H1 (cell line): Measurements from ENCODE around the gene PPIA. TPM values are rescaled to one million over a fixed set of nuclear protein-coding genes. Genes with fewer than 3 reads are reported as not detected.

Experiments used
- ASH2L ChIP-seq: fragments of 200-600, 300-600 bp; sonication (generic); IDR thresholded peaks from one replicate; pipeline ENCODE4 v1.7.1; 2017; ENCODE audit warnings: low read length
- BCL11A ChIP-seq, 2 experiments: IDR thresholded peaks; one replicate each; pipeline ENCODE4 v1.6.1; 2011; ENCODE audit warnings: low read depth in 2 of 2, low read length in 2 of 2, mild to moderate bottlenecking in 2 of 2
- CBX8 ChIP-seq: fragments of 300-800, 300-1000 bp; sonication (generic); IDR thresholded peaks from 2 replicates; pipeline ENCODE4 v1.7.1; 2016; ENCODE audit warnings: low read depth, low read length, borderline replicate concordance
- CTBP2 ChIP-seq: IDR thresholded peaks from 2 replicates; pipeline ENCODE4 v1.7.0; 2011; ENCODE audit warnings: borderline replicate concordance, mild to moderate bottlenecking, moderate library complexity, mixed read lengths, low read length; ENCODE audit not compliant: insufficient read depth, insufficient read length
- EGR1 ChIP-seq: IDR thresholded peaks from 2 replicates; pipeline ENCODE4 v1.6.1; 2011; ENCODE audit warnings: low read depth, low read length, borderline replicate concordance
- EP300 ChIP-seq, 2 experiments: IDR thresholded peaks; 1 replicate in 1 of 2; 2 replicates in 1 of 2; pipeline ENCODE4 v1.6.1; 2011 to 2012; ENCODE audit warnings: low read depth in 2 of 2, low read length in 2 of 2, mild to moderate bottlenecking in 2 of 2, borderline replicate concordance in 1 of 2, inconsistent platforms in 1 of 2, moderate library complexity in 1 of 2
- GABPA ChIP-seq: IDR thresholded peaks from 2 replicates; pipeline ENCODE4 v1.6.1; 2011; ENCODE audit warnings: mild to moderate bottlenecking, low read length, moderate library complexity, borderline replicate concordance; ENCODE audit not compliant: insufficient read depth
- GTF2F1 ChIP-seq: IDR thresholded peaks from 2 replicates; pipeline ENCODE4 v1.6.1; 2012; ENCODE audit warnings: low read depth, low read length, improper control_type of control experiment, borderline replicate concordance
- HDAC2 ChIP-seq, 2 experiments: fragments of 300-600 bp in 1 of 2; sonication (generic) in 1 of 2; IDR thresholded peaks; 2 replicates each; pipeline ENCODE4 v1.6.1; 2011 to 2012; ENCODE audit warnings: low read depth in 2 of 2, low read length in 2 of 2, mild to moderate bottlenecking in 2 of 2, moderate library complexity in 2 of 2, borderline replicate concordance in 1 of 2, inconsistent platforms in 1 of 2
- NRF1 ChIP-seq: IDR thresholded peaks from 2 replicates; pipeline ENCODE4 v1.6.1; 2011; ENCODE audit warnings: mild to moderate bottlenecking, low read depth, low read length, improper control_type of control experiment
- RAD21 ChIP-seq, 2 experiments: IDR thresholded peaks in 1 of 2; conservative IDR thresholded peaks in 1 of 2; 2 replicates each; pipeline ENCODE4 v1.6.1; 2011; ENCODE audit warnings: low read depth in 2 of 2, low read length in 2 of 2, improper control_type of control experiment in 1 of 2, inconsistent platforms in 1 of 2, mild to moderate bottlenecking in 1 of 2, moderate library complexity in 1 of 2
- RNF2 ChIP-seq: fragments of 200-900, 300-1000 bp; sonication (generic); IDR thresholded peaks from 2 replicates; pipeline ENCODE4 v1.7.1; 2016; ENCODE audit warnings: borderline replicate concordance, low read depth, mild to moderate bottlenecking, antibody characterized with exemption, low read length; ENCODE audit not compliant: poor library complexity, severe bottlenecking; ENCODE audit errors: missing control alignments
- RXRA ChIP-seq: IDR thresholded peaks from 2 replicates; pipeline ENCODE4 v1.6.1; 2011; ENCODE audit warnings: low read depth, mild to moderate bottlenecking, low read length, moderate library complexity; ENCODE audit not compliant: insufficient read depth
- SIRT6 ChIP-seq: IDR thresholded peaks from one replicate; pipeline ENCODE4 v1.7.1; 2012; ENCODE audit warnings: low read length, inconsistent platforms
- SIX5 ChIP-seq: IDR thresholded peaks from 2 replicates; pipeline ENCODE4 v1.6.1; 2011; ENCODE audit warnings: mild to moderate bottlenecking, low read depth, low read length
- SP1 ChIP-seq: IDR thresholded peaks from 2 replicates; pipeline ENCODE4 v1.6.1; 2011; ENCODE audit warnings: low read depth, low read length
- SP2 ChIP-seq: IDR thresholded peaks from 2 replicates; pipeline ENCODE4 v1.6.1; 2012; ENCODE audit warnings: mild to moderate bottlenecking, low read length, inconsistent platforms
- TBP ChIP-seq: IDR thresholded peaks from 2 replicates; pipeline ENCODE4 v1.6.1; 2011; ENCODE audit warnings: low read depth, low read length, improper control_type of control experiment
- TCF12 ChIP-seq: IDR thresholded peaks from 2 replicates; pipeline ENCODE4 v1.6.1; 2011; ENCODE audit warnings: low read depth, mild to moderate bottlenecking, low read length
- TEAD4 ChIP-seq: IDR thresholded peaks from 2 replicates; pipeline ENCODE4 v1.6.1; 2012; ENCODE audit warnings: low read depth, low read length, inconsistent platforms, mixed read lengths
- polyA plus RNA-seq, 7 experiments: library from polyadenylated mRNA; depleted of rRNA in 3 of 7; stranded (reverse) in 5 of 7; unstranded in 2 of 7; fragments of >200 nt in 5 of 7; fragments of 200-250 nt in 2 of 7; gene quantifications; 1 replicate in 5 of 7; 2 replicates in 1 of 7; 4 replicates in 1 of 7; pipeline versions ENCODE4 v1.2.1 to v1.2.3, GENCODE V29; 2011 to 2013; ENCODE audit warnings: missing spikeins in 2 of 7, mixed read lengths in 2 of 7
- total RNA-seq: library from RNA; stranded (reverse); fragmentation: NEBNext Ultra II Directional; extraction: Animal tissue kit (Norgen Biotek cat#: 25700); gene quantifications from 2 replicates; pipeline ENCODE4 v1.2.1, GENCODE V29; 2021

Gene PPIA
- total and polyA plus RNA-seq, 2 of the 8 experiments (the other 6 are each of a cell fraction or from before 2014, with no cell fraction given) = 2,865 to 5,394 TPM

GRCh38 chr7:44847920-44848634 lies 51.6 kb downstream of the PPIA start, which contains the start of gene H2AZ2 (continued):
- TF ChIP-seq HDAC2 (IDR thresholded peaks at IDR 0.05; ENCODE audit: borderline replicate concordance in 1 of 2, low read depth in 2 of 2, low read length in 2 of 2) (no peak), RAD21 (IDR thresholded peaks at IDR 0.05 in 1 of 2, conservative IDR thresholded peaks at IDR 0.05 in 1 of 2; ENCODE audit: low read depth in 2 of 2, low read length in 2 of 2) (no peak), TBP (peak; percentile 87), SP2 (peak; percentile 98), TCF12 (no peak), BCL11A (IDR thresholded peaks at IDR 0.05; ENCODE audit: low read depth in 2 of 2, low read length in 2 of 2) (no peak), EP300 (IDR thresholded peaks at IDR 0.05; ENCODE audit: borderline replicate concordance in 1 of 2, low read depth in 2 of 2, low read length in 2 of 2) (0 out of 3 replicates have a peak, but pooled peaks of 1 of the 2 experiments have one; percentile 46), EGR1 (no peak), ASH2L (no peak), SIX5 (no peak), GABPA (no peak), NRF1 (no peak), CTBP2 (no peak), CBX8 (no peak), GTF2F1 (peak; percentile 70), RNF2 (no peak), TEAD4 (no peak), RXRA (no peak), SP1 (peak; percentile 100), SIRT6 (no peak)
